HFF-Myc (cell line): ENCODE data around the gene DLG2.

Experiments used
- DNase-seq: peaks from one replicate; pipeline ENCODE4 v3.0.0-alpha.2; 2011; ENCODE audit warnings: low read depth; ENCODE audit errors: extremely low read depth
- H3K4me3 ChIP-seq: replicated peaks from 2 replicates; pipeline ENCODE4 v1.5.1; 2011; ENCODE audit warnings: low read depth, mild to moderate bottlenecking, control low read depth, low read length
- TF ChIP-seq, protein P1 (sequence below): IDR thresholded peaks from 2 replicates; pipeline ENCODE4 v1.5.1; 2012; ENCODE audit warnings: mild to moderate bottlenecking, low read depth, low read length, control low read depth; ENCODE audit errors: missing control alignments

DLG2 gene

DNA sequence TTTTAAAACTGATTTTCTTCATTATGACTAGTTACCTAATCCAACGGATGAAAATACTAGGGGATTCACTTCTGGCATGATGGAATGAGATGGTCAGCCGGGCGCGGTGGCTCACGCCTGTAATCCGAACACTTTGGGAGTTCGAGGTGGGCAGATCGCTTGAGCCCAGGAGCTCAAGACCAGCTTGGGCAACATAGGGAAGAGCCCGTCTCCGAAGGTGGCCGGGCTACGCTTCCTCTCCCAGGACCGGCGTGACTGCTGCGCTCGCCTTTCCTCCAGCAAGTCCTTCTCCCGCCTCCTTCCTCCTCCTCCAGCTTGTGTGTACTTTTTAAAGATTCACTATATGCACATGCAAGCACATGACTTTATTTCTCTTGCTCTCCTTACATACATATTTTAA, 1835.6 kb downstream of the DLG2 start:
- TF ChIP-seq, protein P1, sequence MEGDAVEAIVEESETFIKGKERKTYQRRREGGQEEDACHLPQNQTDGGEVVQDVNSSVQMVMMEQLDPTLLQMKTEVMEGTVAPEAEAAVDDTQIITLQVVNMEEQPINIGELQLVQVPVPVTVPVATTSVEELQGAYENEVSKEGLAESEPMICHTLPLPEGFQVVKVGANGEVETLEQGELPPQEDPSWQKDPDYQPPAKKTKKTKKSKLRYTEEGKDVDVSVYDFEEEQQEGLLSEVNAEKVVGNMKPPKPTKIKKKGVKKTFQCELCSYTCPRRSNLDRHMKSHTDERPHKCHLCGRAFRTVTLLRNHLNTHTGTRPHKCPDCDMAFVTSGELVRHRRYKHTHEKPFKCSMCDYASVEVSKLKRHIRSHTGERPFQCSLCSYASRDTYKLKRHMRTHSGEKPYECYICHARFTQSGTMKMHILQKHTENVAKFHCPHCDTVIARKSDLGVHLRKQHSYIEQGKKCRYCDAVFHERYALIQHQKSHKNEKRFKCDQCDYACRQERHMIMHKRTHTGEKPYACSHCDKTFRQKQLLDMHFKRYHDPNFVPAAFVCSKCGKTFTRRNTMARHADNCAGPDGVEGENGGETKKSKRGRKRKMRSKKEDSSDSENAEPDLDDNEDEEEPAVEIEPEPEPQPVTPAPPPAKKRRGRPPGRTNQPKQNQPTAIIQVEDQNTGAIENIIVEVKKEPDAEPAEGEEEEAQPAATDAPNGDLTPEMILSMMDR = no peak
- no peak overlapping the region for H3K4me3 ChIP-seq
- no peak for DNase-seq

DNA sequence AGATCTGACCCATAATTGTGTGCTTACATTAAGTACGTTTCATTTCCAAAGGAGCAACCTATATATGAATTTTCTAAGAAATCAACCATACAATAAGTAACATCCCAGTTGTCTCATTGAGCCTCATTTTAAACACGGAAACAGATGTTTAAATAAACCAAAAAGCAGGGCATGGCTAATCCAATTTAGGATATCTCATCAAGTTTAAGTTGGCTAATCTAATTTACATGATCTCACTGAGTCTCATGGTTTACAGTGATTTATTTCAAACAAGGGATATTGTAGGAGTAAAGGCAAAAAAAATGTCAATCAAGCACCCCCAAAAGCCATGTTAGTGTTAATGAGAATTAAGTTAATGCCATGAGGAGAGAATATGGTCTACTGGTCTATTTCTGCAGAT, 1841.2 kb downstream of the DLG2 start:
- no peak overlapping the region for H3K4me3 ChIP-seq
- no peak for DNase-seq
- TF ChIP-seq, protein P1 = no peak

DNA sequence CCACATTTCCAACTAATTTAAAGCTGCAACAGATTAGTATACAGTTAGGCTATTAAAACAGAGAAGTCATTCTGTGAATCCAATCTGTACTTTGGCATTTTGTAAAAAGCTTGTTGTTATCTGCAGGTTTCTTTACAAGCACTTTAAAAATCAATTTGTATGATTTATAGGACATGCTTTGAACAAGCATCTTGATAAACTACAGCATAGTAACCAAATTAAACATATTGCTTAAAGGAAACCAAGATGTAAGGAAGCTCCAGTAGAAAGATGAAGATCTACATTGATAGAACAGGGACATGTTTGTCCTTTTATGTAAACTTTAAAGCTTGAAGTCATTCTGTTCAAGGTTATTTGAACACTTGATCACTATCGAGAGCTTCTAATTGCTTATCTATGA, 1842.7 kb downstream of the DLG2 start:
- no peak for DNase-seq
- TF ChIP-seq, protein P1 = no peak
- no peak overlapping the region for H3K4me3 ChIP-seq

DNA sequence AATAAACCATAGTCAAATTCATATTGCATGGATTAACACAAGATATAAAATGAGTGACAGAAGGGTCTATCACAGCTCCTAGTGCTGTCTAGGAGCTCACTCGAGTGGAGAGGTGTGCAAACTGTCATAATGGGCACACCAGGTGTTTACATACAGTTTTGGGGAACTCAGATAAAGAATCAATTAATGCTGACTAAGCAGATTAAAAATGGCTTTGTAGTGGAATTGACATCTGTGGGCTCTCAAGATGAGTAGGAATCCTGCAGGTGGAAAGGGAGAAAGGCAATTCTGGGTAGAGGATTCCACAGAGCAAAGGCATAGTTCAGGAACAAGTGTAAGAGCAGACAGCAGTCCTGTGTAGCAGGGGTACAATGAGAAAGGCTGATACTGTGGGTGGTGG, 1844.8 kb downstream of the DLG2 start:
- no peak for DNase-seq
- no peak overlapping the region for H3K4me3 ChIP-seq
- TF ChIP-seq, protein P1 = no peak

DNA sequence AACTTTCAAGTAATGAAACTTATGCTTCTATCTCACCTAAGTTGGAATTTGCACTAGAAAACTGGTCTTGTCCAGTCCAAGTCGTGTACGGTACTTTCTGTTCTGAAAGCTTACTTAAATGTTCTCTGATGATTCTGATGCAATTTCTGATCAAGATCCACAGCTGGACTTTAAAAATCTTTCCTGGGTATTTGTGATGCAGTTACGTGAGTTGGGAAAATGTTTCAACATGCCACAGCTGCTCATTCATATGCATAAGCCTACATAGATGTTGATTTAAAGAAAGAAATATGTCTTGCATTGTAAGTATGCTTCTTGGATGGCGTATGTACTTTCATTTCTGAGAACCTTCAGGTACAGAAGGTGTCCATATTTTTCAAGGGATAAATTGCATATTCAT, 1847.3 kb downstream of the DLG2 start:
- H3K4me3 ChIP-seq = no peak overlapping the region
- TF ChIP-seq, protein P1 = no peak
- DNase-seq = no peak

DNA sequence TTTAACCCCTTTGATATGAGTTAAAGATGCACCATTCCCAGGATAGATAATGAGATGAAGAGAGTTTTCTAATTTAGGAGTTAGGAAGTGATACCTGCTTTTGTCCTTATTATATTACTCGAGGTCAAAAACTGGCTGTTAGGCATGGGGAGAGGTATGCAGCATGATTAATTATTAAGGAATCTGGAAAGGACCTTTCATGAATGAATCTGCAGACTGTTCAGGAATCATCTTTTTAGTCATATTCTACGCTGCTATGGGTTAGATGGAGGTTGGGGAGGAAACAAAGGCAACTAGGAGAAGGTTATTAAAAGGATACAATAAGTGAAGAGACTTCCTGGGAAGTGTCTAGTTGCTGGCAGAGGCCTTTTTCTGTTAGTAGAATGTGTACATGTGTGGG, 1848.5 kb downstream of the DLG2 start:
- TF ChIP-seq, protein P1 = no peak
- DNase-seq = no peak
- no peak overlapping the region for H3K4me3 ChIP-seq
